GM19351 (cell line): Measurements from ENCODE around the gene HOXB6.

Source experiments
- ATAC-seq: cut with Tn5 transposase; IDR thresholded peaks from one replicate; pipeline ENCODE4 v1.9.1; 2021; ENCODE audit warnings: mild to moderate bottlenecking, moderate library complexity; ENCODE audit not compliant: unreplicated experiment

HOXB6 gene

DNA sequence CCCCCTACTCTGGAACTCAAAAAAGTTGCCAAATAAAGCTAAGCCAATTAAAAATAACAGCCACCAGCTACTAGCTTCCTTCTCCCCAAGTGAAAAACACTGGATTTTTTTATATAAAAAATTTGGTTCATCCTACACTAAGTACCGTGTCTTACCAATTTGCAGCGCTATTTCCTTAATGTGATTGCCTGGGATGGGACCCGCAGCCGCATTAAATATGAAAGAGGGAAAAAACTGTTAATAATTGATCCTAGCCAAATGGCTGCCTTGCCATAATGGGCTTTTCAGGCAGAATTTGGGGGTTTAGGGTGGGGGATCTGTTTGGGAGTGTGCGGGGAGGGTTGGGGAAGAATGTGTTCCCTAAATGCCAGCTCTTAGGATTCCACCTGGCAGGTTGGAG is 19.3 kb upstream of the HOXB6 start:
- no peak for ATAC-seq

DNA sequence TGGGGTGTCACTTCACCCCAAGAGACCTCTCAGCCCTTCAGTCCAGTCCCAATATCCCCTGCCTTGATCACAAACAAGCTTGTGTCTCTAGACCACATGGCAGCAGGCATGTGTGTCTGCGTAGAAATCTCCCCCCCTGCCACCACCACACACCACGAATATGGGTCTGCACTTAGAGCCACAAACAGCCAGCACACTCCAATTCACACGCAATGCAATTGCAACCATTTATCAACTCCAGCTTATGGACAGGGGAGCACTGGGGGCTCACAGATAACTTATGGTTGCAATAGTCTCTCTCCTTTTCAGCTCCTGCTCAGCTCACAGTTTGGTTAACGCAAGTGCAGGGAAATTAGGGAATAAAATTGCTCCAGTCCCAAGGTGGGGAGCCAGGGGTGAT is 18.8 kb upstream of the HOXB6 start:
- no peak for ATAC-seq

DNA sequence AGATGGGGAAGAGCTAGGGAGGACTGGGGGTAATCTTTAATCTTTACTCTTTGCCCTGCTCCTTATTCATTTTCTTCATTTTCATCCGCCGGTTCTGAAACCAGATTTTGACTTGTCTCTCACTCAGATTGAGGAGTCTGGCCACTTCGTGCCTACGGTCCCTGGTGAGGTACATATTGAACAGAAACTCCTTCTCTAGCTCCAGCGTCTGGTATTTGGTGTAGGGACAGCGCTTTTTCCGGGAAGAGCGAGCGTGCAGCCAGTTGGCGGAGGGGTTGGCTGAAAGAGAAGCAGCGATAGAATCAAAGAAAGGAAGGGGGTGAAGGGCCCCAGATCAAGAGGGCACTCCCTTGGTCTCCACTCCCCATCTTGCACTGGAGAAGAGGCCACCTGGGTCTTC is 18.1 kb upstream of the HOXB6 start:
- ATAC-seq: no peak

DNA sequence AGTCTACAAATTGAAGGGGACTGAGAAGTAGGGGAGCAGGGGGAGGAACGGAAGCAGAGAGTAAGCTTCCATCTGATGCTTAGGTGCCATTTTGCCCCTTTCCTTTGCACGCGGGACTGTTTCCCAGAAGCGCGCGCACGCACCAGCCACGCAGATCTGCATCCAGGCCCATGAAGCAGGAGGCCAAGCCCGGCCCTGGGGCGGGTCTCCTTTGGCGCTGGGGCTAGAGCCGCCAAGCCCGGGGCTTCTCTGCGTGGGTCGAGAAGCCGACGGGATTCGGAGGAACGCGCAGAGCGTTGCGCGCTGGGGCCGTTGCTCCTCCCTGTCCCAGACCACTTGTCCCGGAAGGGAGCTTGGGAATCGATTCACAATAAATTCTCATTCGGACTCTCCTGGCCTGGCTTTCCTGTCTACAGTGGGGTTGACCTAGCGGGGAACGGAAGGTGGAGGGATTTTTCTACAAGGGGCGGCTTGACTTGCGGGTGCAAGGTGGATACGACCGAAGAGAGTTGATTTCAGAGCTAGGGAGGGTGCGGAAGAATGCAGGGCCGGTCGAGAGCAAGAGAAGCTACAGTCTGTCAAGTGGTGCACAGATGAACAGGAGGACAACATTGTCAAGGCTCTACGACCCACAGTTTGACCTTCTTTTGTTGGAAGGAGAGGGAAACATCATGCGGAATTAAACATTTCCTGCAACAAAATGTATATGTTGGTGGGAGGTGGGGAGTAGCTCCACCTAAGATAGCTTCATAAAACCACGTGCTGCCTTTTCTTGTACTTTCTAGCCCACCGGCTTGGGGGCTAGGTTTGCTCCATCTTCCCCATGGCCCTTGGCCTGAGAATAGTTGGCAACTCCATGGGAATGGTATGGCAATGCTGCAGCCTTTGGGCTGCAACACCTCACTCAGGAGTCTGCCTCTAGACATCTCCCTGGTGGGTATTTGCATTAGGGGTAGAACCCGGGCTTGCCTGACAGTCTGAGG is 16.9 kb upstream of the HOXB6 start:
- ATAC-seq: no peak

DNA sequence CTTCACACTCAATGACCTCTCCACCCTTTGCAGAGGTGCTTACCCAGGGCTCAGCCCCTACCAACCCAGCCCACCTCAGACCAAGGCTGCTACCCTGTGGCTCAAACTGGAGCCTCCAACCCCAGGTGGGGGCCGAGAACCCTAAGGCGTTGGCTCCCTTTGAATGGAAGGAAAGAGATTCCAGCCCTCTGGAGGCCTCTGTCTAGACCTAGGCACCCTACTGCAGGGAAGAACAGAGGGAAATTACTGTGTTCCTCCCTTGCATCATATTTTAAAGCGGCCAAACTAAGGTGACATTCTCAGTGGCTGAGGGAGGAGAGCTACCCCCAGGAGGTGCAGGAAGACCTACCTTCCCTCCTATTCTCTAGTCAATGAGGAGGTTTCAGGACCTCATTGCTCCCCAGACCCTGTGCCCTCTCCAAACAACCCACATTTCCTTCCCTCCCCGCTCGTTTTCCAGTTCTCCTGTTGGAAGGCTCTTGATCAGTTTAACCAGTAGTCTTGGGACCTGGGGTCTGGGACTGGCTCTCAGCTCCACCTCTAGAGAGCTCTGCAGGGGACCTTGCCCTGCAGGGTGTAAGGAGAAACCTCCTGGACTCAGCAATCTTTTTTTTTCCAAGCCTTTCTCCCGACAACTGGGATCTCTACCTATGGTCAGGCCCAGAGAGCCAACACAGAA is 15.8 kb upstream of the HOXB6 start:
- ATAC-seq: no peak

DNA sequence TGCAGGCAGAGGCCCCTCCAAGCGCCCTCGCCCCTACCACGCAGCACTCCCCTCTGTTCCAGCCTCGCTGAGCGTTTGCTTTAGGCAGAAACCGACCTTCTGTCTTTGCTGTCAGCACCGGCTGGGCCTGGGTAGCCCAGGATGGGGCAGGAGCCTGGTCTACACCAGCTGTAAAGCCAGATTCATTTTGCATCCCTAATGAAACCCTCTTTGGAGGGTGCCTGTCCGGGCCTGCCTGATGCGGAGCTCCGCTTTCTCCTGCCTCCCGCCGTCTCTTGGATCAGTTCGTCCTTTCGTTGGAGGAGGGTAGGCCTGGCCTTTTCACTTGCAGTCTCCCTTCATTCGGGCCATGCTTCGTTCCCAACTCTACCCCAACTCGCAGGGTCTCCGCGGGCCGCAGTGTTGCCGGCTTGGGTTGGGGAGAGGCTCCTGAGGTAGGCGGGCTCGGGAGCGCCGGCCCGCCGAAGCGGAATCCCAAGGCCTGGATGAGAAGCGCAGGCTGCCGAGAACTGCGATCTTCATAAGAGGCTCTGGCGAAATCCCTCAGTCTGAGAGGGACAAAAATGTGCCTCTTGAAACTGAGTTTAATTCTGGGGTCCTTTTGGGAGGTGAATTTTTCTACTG is 15.2 kb upstream of the HOXB6 start:
- ATAC-seq: no peak

DNA sequence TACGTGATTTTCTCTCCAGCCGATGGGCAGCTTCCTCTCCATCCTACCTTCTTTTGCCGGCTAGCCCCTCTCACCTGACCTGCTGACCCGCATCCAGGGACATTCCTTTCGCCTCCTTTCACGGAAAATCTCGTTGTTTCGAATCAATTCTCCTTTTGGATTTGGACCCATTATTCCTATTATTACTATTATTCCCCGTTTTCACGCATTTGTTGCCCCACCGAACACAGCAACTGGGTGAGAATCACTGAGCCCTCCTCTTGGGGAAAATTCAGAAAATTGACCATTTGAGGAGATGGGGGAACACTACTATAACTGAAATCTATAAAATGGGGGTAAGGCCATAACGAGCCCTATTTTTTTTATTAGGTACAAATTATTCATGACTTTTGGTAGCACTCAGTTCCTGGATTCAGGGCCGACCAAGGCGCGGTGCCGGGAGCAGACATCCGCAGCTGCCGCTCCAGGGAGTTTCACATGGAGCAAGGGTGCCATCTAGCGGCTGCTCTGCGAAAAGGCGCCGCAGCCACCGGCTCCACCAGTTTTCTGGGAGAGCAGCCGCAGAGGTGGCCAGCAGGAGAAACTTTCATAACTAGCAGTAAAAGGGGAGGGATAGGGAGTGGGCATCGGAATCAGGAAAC is 13.6 kb upstream of the HOXB6 start:
- ATAC-seq: no peak

DNA sequence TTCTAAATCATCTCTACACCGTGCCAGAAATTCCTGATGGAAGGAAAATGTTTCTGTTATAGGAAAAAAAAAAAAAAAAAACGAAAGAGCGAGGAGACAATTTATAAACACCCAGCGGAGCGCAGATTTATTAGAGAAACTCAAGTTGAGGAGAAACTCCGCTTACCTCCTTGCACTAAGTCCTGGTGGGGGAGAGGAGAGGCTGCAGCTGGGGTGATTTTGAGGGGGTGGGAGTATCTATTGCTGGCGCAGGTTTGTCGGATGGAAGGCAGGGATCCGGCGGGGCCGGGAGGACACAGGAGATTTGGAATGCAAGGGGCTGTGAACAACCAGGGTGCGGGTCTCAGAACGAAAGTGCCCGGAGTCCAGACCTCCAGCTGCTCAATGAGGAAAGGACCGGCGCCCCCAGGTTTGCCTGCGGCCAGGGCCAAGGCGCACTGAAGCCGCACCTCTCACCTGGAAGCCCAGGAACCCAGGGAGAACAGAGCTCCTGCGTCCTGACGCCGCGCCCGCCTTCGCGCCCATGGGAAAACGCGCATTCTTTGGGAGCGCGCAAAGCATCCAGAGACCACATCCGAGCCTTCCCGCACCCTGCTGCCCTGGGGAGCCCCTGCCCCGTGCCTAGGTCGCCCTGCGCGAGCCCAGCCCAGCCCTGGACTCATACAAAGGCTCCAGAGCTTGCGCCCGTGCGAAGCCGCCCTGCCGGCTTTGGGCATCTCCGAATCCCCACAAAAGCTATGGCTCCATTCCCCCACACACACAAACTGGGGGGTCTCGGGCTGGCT is 12.9 kb upstream of the HOXB6 start:
- ATAC-seq: no peak

DNA sequence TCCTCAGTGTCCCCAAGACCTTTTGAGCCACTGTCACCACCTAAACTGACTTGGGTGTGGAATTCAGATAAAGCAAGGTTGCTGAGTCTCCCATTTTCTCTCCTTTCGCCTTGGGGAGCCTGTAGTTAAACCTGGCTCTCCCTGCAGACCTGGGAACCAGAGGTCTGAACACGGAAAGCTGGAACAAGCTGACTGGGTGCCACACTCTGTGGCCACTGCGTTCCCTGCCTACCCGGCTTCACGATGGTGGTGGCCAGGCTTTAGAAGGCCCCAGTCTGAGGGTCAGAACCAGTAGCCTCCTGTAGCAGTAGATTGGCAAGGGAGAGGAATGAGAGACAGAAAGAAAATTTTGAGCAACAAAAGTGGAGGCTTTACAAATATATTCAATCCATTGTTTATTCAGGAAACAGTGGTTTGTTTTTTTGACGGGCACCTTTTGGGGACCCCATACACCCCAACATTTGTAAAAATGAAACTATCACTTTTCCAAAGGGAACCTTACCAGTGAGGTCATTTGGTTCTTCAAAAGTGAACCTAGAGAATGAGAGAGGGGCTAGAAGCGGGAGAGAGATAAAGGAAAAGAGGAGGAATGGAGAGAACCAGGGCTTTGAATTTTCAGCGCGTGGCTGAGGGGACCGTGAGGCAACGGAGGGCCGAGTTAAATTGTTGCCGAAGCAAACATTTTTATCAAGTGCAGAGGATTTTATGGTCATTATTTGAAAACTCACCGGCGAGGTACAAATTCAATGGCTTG is 12.1 kb upstream of the HOXB6 start:
- no peak for ATAC-seq

DNA sequence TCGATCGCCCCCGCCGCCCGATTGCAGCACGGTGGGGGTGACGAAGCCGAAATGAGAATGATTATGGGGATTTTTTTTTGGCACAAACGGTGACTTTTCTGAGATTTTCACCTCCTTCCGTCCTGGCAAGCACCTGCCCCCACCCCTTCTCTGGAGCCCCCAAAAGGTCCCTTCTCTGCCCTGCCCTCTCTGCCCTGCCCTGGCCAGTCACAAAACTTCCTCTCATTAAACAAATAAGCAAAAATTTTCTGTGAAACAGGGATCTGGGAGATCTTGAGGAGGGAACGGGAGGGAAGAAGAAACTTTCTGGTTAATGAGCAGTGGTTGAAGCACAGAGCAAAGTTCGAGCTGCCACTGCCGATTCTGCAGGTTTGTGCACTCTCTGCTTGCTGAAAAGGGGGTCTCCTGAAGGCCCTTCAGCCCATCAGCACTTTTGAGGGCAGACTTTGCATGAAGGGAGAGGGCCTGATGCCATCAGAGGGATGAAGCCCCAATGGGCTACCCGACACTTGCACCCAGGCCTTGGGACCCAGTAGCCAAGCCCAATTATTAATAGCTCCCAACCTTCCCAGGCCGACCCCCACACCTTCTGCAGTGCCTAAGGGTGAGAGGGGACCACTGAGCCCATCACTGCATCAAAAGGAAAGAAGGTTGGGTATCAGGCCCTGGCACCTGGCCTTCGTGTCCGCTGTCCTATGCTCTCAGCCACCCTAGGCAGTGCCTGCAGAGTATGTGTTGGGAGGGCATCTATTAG is 11.4 kb upstream of the HOXB6 start:
- ATAC-seq: no peak

DNA sequence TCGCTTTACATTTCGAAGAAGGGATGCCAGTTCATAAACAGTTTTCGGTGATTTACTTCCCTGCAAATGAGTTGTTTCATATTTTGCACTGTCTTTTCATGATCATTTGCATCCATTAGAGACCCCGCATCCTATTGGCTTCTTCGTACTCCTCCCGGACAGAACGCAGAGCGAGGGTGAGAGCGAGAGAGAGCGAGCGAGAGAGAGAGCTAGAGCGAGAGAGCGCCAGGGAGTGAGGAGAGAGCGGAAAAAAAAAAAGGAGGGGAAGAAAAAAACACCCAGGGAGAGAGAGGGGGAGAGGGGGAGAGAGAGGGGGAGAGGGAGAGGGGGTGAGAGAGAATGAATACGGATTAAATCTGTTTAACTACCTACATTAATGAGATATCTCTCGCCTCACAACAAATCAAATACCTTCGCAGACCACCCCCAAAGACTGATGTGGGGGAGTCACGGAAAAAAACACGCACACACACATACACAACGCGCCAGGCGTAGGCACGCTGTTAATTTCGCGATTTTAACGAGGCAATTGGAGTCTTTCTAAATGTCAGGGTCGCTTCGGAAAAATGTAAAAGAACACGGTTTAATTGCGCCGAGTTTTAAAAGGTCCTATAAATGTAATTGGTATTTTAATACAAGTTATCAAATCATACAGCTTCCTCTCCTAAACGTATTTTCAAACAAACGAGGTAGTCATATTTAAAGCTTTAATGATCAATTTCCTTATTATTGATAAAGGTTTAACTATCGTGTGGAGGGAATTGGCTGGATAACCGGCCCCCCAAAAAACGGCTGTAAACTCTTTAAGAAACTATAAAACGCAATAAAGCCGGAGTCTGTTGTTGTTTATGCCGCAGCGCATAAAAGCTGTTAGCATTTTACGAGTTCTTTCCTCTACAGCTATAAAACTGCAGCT is 10.5 kb upstream of the HOXB6 start, which contains the start of gene HOXB8:
Gene HOXB8 (minus strand): TSS at position 246 of the 916 bp plus-strand sequence. CDS start 588 bp downstream, outside the sequence.
- no peak for ATAC-seq

DNA sequence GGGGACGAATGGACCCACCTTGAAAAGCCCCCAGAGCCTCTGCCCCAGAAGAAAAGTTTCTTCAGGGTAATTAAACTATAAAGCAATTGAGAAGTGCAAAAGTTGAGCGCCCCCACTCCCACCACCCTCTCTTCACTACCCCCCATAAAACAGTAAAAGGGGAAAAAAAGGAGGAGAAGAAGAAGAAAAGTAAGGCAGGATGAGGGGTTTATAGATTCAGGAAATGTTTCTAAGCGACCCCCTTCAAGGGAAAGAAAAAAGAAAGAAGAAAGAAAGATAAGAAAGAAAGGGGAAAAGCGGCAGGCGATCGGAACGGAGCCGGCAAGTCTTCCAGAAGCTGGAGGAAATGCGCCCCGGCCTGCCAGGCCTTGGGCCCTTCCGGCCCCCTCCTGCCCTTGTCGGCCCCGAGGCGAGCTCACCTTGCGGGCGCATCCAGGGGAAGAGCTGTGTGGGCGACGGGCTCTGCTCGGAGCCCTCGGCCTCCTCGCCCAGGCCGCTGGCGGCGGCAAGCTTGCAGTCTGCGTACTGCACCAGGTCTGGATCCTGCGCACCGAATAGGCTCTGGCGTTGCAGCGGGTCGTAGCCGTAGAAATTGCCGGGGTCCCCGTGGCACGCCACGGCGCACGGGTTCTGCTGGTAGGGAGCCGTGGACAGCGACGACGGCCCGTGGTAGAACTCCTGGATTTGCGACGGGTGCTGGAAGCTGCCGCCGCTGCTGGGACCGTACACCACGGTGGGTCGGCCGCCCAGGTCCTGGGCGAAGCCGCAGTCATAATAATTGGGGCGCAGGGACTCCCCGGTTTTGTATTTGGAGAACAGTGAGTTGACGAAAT is 9.3 kb upstream of the HOXB6 start:
- ATAC-seq: no peak

DNA sequence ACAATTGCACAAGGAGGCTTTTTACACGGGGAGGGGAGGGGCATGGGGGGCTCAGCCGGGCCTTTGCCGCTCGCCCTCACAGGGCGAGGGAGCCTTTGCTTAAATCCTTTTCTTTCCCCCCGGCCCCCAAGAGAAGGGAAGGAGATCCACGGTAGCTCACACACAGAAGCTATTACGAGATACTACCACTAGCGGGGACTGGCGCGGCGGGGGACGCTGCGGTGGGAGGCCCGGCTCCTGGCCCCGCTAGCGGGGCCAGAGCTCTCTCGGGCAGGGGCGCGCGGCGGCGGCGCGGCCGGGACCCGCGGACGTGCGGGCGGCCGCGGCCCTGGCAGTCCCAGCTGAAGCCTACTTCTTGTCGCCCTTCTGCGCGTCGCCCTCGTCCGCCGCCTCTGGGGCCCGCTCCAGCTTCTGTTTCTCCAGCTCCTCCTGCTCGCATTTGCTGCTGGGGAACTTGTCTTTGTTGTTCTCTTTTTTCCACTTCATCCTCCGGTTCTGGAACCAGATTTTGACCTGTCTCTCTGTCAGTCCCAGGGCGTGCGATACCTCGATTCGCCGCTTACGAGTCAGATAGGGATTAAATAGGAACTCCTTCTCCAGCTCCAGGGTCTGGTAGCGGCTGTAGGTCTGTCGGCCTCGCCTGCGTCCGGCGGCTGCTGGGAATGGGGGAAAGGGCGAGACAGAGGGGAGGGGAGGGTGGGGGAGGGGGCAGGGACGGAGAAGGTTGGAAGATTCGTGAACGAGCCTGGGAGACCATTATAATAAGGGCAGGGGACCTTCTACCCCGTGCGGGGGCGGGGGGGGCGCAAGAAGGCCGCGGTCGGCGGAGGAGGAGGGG is 8.3 kb upstream of the HOXB6 start:
- ATAC-seq: no peak

DNA sequence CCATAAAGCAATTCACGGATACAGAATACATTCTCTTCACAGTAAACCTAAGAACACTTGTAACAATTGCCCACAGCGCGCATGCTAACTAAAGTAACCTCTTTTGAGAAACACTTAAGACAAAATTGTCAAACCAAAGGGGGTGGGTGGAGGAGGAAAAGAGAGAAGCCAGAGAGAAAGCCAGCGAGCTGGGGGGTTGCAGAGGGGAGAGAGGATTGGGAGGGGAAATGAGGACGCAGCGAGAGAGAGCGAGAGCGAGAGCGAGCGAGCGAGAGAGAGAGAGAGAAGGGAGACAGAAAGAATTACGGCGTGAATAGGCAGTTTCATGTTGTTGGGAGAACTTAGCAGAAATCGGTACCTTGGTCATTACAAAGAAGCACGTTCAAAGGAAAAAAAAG is 7.7 kb upstream of the HOXB6 start:
- no peak for ATAC-seq

DNA sequence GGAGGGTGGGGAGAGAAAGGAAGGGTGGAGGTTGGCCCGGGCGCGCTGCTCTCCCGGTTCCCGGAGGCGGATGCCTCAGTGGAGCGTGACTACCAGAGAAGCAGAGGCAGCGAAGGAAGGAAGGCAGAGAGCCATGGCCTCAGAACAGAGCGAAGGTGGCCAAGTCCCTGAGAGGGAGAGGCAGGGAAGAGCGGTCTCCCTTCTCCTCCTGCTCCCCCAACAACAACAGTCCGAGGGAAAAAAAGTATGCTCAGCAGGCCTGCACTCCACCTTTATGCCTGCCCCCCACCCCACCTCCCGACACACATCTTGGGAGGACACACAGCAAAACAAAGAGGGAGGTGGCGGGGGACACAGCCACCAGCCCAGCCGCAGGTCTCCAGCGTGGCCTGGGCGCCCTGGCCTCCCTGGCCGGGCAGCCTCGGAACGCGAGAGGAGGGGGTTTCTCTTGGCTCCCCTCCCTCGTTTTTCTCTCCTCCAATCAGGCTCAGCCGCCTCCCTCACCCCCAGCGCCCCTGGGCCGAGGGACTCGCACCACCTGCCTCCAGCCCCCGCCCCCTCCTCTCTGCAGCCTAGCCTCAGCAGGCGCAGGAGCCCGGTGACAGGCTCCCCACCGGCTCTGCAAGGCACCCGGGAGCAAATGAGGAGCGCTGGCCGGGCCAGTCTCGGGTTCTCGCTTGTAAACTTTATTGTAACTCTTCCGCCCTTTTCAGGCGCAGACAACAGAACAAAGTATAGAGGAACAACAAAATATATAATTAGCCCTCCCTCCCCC is 7.1 kb upstream of the HOXB6 start:
- ATAC-seq: no peak
